K562 (cell line): ENCODE data around the gene DNALI1. TPM values are rescaled to one million over a fixed set of nuclear protein-coding genes. Genes with fewer than 3 reads are reported as not detected.

Source experiments
- CBFA2T2 ChIP-seq: fragments of 450-650 bp; conservative IDR thresholded peaks from 2 replicates; pipeline ENCODE4 v1.6.1; 2017; ENCODE audit warnings: mild to moderate bottlenecking
- CBFA2T3 ChIP-seq: fragments of 450-650 bp; IDR thresholded peaks from 2 replicates; pipeline ENCODE4 v1.6.1; 2017
- DPF2 ChIP-seq: fragments of 450-650 bp; IDR thresholded peaks from 2 replicates; pipeline ENCODE4 v1.6.1; 2016
- FOXK2 ChIP-seq, 2 experiments: fragments of 450-650 bp; IDR thresholded peaks in 1 of 2; conservative IDR thresholded peaks in 1 of 2; 2 replicates each; pipeline ENCODE4 v1.6.1; 2016; ENCODE audit warnings: low read depth in 2 of 2, mild to moderate bottlenecking in 1 of 2
- GATA2 ChIP-seq: sonication (generic); formaldehyde crosslinking; IDR thresholded peaks from 2 replicates; pipeline ENCODE4 v1.4.0; 2020; ENCODE audit warnings: mild to moderate bottlenecking, missing genetic modification reagents
- HCFC1 ChIP-seq: IDR thresholded peaks from 2 replicates; pipeline ENCODE4 v1.6.1; 2012; ENCODE audit warnings: low read depth, low read length, improper control_type of control experiment
- HNRNPL ChIP-seq: fragments of 200-400 bp; formaldehyde crosslinking; IDR thresholded peaks from 2 replicates; pipeline ENCODE4 v1.6.1; 2017; ENCODE audit warnings: low read depth, mild to moderate bottlenecking, low read length
- PHB2 ChIP-seq: fragments of 450-650 bp; IDR thresholded peaks from 2 replicates; pipeline ENCODE4 v1.6.1; 2017; ENCODE audit warnings: low read depth
- PRMT5 ChIP-seq: sonication (generic); formaldehyde crosslinking; IDR thresholded peaks from 2 replicates; pipeline ENCODE4 v1.5.0; 2020; ENCODE audit warnings: missing genetic modification reagents
- RBM14 ChIP-seq: fragments of 200-400 bp; formaldehyde crosslinking; IDR thresholded peaks from 2 replicates; pipeline ENCODE4 v1.6.1; 2018; ENCODE audit warnings: low read depth, mild to moderate bottlenecking, low read length, moderate library complexity, borderline replicate concordance; ENCODE audit not compliant: insufficient read depth
- SMARCA4 ChIP-seq: fragments of 450-650 bp; IDR thresholded peaks from 2 replicates; pipeline ENCODE4 v1.6.1; 2016
- TCF7L2 ChIP-seq: fragments of 150-350 bp; IDR thresholded peaks from 2 replicates; pipeline ENCODE4 v1.6.1; 2016; ENCODE audit warnings: low read depth, mild to moderate bottlenecking, low read length, moderate library complexity
- TRIM28 ChIP-seq: fragments of 450-650 bp; IDR thresholded peaks from 2 replicates; pipeline ENCODE4 v1.6.1; 2017
- ZBED1 ChIP-seq: IDR thresholded peaks from 2 replicates; pipeline ENCODE4 v1.6.1; 2014
- ZNF282 ChIP-seq: sonication (generic); formaldehyde crosslinking; IDR thresholded peaks from 2 replicates; pipeline ENCODE4 v1.8.1; 2023; ENCODE audit warnings: missing genetic modification reagents
- ZNF584 ChIP-seq: fragments of 200-800 bp; sonication (Bioruptor generic); IDR thresholded peaks from 2 replicates; pipeline ENCODE4 v1.6.1; 2016; ENCODE audit warnings: low read depth, mild to moderate bottlenecking, missing genetic modification characterization, missing compliant biosample characterization
- ZNF778 ChIP-seq: fragments of 450-650 bp; formaldehyde crosslinking; IDR thresholded peaks from 2 replicates; pipeline ENCODE4 v1.4.0; 2020; ENCODE audit warnings: mild to moderate bottlenecking, moderate library complexity
- polyA plus RNA-seq, 8 experiments: library from polyadenylated mRNA; depleted of rRNA in 4 of 8; stranded (reverse) in 5 of 8; unstranded in 3 of 8; fragments of >200 nt; fragmentation: Nextera tagmentation in 2 of 8; fragmentation: Illumina TruSeq in 1 of 8; extraction: Ambion mirVana in 2 of 8; extraction: Trizol in 1 of 8; gene quantifications; 2 replicates each; pipeline versions ENCODE4 v1.2.1 to v1.2.3, GENCODE V29; 2011 to 2014; ENCODE audit warnings: inconsistent platforms in 1 of 8, missing spikeins in 1 of 8
- total RNA-seq, 7 experiments: library from RNA; depleted of rRNA in 6 of 7; stranded (reverse); fragments of >200 nt in 6 of 7; fragmentation: Illumina TruSeq in 2 of 7; extraction: Trizol in 2 of 7; gene quantifications; 2 replicates each; pipeline versions ENCODE4 v1.2.1 to v1.2.3, GENCODE V29; 2011 to 2021; ENCODE audit warnings: low replicate concordance in 1 of 7
- TF ChIP-seq, protein P1 (sequence below): sonication (generic); formaldehyde crosslinking; IDR thresholded peaks from 2 replicates; pipeline ENCODE4 v1.8.0; 2022; ENCODE audit warnings: missing genetic modification reagents, mild to moderate bottlenecking, borderline replicate concordance
- TF ChIP-seq, protein P2 (sequence below): sonication (generic); formaldehyde crosslinking; IDR thresholded peaks from 2 replicates; pipeline ENCODE4 v1.8.0; 2023; ENCODE audit warnings: mild to moderate bottlenecking, missing genetic modification reagents
- TF ChIP-seq, protein P3 (sequence below): fragments of 450-650 bp; IDR thresholded peaks from 2 replicates; pipeline ENCODE4 v1.6.1; 2016; ENCODE audit warnings: low read depth, mild to moderate bottlenecking, moderate library complexity
- TF ChIP-seq, protein P4 (sequence below), 2 experiments: IDR thresholded peaks; 2 replicates each; pipeline ENCODE4 v1.6.1; 2012; ENCODE audit warnings: improper control_type of control experiment in 2 of 2, low read depth in 2 of 2, low read length in 2 of 2, borderline replicate concordance in 1 of 2
- TF ChIP-seq, protein P5 (sequence below), 2 experiments: IDR thresholded peaks; 2 replicates each; pipeline ENCODE4 v1.6.1; 2011; ENCODE audit warnings: borderline replicate concordance in 1 of 2, control low read depth in 1 of 2, low read depth in 1 of 2, low read length in 1 of 2, mild to moderate bottlenecking in 1 of 2, mixed read lengths in 1 of 2, moderate library complexity in 1 of 2; ENCODE audit not compliant: insufficient read depth in 1 of 2, insufficient read length in 1 of 2, poor library complexity in 1 of 2, severe bottlenecking in 1 of 2; ENCODE audit errors: extremely low read depth in 1 of 2

DNALI1 gene
- total and polyA plus RNA-seq, 9 of the 15 experiments (the other 6 are each of a cell fraction or from before 2014, with no cell fraction given) = 0.87 to 5.6 (median 1.2) TPM

DNA sequence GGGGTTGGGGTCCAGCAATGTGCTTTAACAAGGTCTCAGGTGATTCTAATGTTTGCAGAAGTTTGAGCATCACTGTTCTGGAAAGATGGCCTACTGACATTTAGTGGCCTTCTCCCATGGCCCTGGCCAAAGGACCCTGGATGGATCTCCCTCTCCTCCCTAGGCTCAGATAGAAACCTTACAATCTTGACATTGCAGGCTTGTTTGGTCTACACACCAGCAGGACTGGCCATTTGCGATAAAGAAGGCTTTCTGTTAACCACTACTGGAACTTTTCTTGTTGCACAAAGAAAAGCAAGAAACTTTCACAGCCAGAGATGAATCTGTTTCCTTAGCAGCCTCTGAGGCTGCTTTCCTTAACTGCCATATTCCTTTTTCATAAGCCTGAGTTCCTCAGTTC lies 6.2 kb downstream of the DNALI1 start (continued):
- no peak for TF ChIP-seq HNRNPL
- no peak for TF ChIP-seq ZNF584 (CRISPR knock-in tag)
- TF ChIP-seq TRIM28 = no peak
- TF ChIP-seq, protein P1, sequence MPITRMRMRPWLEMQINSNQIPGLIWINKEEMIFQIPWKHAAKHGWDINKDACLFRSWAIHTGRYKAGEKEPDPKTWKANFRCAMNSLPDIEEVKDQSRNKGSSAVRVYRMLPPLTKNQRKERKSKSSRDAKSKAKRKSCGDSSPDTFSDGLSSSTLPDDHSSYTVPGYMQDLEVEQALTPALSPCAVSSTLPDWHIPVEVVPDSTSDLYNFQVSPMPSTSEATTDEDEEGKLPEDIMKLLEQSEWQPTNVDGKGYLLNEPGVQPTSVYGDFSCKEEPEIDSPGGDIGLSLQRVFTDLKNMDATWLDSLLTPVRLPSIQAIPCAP = no peak
- TF ChIP-seq, protein P2, sequence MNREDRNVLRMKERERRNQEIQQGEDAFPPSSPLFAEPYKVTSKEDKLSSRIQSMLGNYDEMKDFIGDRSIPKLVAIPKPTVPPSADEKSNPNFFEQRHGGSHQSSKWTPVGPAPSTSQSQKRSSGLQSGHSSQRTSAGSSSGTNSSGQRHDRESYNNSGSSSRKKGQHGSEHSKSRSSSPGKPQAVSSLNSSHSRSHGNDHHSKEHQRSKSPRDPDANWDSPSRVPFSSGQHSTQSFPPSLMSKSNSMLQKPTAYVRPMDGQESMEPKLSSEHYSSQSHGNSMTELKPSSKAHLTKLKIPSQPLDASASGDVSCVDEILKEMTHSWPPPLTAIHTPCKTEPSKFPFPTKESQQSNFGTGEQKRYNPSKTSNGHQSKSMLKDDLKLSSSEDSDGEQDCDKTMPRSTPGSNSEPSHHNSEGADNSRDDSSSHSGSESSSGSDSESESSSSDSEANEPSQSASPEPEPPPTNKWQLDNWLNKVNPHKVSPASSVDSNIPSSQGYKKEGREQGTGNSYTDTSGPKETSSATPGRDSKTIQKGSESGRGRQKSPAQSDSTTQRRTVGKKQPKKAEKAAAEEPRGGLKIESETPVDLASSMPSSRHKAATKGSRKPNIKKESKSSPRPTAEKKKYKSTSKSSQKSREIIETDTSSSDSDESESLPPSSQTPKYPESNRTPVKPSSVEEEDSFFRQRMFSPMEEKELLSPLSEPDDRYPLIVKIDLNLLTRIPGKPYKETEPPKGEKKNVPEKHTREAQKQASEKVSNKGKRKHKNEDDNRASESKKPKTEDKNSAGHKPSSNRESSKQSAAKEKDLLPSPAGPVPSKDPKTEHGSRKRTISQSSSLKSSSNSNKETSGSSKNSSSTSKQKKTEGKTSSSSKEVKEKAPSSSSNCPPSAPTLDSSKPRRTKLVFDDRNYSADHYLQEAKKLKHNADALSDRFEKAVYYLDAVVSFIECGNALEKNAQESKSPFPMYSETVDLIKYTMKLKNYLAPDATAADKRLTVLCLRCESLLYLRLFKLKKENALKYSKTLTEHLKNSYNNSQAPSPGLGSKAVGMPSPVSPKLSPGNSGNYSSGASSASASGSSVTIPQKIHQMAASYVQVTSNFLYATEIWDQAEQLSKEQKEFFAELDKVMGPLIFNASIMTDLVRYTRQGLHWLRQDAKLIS (CRISPR knock-in tag) = 0 out of 2 replicates have a peak, but pooled peaks have one; percentile 61
- TF ChIP-seq SMARCA4 = peak; percentile 93
- TF ChIP-seq PHB2 = peak; percentile 76
- TF ChIP-seq, protein P3, sequence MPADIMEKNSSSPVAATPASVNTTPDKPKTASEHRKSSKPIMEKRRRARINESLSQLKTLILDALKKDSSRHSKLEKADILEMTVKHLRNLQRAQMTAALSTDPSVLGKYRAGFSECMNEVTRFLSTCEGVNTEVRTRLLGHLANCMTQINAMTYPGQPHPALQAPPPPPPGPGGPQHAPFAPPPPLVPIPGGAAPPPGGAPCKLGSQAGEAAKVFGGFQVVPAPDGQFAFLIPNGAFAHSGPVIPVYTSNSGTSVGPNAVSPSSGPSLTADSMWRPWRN = no peak
- no peak for TF ChIP-seq HCFC1
- no peak for TF ChIP-seq ZNF282
- TF ChIP-seq RBM14 = no peak
- TF ChIP-seq, protein P4, sequence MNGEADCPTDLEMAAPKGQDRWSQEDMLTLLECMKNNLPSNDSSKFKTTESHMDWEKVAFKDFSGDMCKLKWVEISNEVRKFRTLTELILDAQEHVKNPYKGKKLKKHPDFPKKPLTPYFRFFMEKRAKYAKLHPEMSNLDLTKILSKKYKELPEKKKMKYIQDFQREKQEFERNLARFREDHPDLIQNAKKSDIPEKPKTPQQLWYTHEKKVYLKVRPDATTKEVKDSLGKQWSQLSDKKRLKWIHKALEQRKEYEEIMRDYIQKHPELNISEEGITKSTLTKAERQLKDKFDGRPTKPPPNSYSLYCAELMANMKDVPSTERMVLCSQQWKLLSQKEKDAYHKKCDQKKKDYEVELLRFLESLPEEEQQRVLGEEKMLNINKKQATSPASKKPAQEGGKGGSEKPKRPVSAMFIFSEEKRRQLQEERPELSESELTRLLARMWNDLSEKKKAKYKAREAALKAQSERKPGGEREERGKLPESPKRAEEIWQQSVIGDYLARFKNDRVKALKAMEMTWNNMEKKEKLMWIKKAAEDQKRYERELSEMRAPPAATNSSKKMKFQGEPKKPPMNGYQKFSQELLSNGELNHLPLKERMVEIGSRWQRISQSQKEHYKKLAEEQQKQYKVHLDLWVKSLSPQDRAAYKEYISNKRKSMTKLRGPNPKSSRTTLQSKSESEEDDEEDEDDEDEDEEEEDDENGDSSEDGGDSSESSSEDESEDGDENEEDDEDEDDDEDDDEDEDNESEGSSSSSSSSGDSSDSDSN (IDR thresholded peaks at IDR 0.05; ENCODE audit: borderline replicate concordance in 1 of 2, low read depth in 2 of 2, low read length in 2 of 2) = no peak
- 0 out of 4 replicates have a peak, but pooled peaks of 1 of the 2 experiments have one; percentile 35 for TF ChIP-seq FOXK2 (conservative IDR thresholded peaks at IDR 0.05 in 1 of 2, IDR thresholded peaks at IDR 0.05 in 1 of 2; ENCODE audit: low read depth in 2 of 2)
- TF ChIP-seq, protein P5, sequence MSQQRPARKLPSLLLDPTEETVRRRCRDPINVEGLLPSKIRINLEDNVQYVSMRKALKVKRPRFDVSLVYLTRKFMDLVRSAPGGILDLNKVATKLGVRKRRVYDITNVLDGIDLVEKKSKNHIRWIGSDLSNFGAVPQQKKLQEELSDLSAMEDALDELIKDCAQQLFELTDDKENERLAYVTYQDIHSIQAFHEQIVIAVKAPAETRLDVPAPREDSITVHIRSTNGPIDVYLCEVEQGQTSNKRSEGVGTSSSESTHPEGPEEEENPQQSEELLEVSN (IDR thresholded peaks at IDR 0.05; ENCODE audit: borderline replicate concordance in 1 of 2, extremely low read depth in 1 of 2, insufficient read depth in 1 of 2, insufficient read length in 1 of 2, low read depth in 1 of 2, low read length in 1 of 2, poor library complexity in 1 of 2, severe bottlenecking in 1 of 2) = no peak
- TF ChIP-seq ZNF778 = no peak
- TF ChIP-seq DPF2 = peak; percentile 93
- TF ChIP-seq CBFA2T3 = peak; percentile 94
- no peak for TF ChIP-seq PRMT5 (CRISPR knock-in tag)
- no peak for TF ChIP-seq ZBED1
- TF ChIP-seq CBFA2T2 = peak; percentile 87
- TF ChIP-seq TCF7L2 = no peak
- peak; percentile 93 for TF ChIP-seq GATA2 (CRISPR knock-in tag)
